HG03378 (cell line): Measurements from ENCODE around the gene GRIN2D.

Experiments
- ATAC-seq: cut with Tn5 transposase; IDR thresholded peaks from one replicate; pipeline ENCODE4 v1.9.1; 2021; ENCODE audit warnings: mild to moderate bottlenecking, moderate library complexity; ENCODE audit not compliant: unreplicated experiment

GRIN2D gene

GRCh38 chr19:48397263-48398101 lies 4.0 kb downstream of the GRIN2D start:
- no peak for ATAC-seq

GRCh38 chr19:48398102-48398374 lies 4.6 kb downstream of the GRIN2D start:
- no peak for ATAC-seq

DNA sequence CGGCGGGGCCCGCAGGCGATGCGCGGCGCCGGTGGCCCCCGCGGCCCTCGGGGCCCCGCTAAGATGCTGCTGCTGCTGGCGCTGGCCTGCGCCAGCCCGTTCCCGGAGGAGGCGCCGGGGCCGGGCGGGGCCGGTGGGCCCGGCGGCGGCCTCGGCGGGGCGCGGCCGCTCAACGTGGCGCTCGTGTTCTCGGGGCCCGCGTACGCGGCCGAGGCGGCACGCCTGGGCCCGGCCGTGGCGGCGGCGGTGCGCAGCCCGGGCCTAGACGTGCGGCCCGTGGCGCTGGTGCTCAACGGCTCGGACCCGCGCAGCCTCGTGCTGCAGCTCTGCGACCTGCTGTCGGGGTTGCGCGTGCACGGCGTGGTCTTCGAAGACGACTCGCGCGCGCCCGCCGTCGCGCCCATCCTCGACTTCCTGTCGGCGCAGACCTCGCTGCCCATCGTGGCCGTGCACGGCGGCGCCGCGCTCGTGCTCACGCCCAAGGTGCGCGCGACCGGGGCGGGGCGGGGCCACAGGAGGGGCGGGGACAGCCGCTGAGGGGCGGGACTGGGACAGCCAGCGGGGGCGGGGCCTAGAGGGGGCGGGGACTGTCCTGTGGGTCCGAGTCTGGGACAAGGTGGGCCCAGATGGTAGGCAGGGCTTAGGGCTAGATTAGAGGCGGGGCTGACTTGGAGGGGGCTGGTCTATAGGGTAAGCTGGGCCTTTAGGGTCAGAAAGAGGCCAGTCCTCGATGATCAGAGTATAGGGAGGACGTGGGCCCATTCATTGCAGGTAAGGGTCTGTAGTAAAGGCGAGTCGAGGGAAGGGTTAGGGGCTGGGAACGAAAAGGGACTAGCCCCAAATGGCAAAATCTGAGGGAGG lies 5.1 kb downstream of the GRIN2D start:
- ATAC-seq: no peak

DNA sequence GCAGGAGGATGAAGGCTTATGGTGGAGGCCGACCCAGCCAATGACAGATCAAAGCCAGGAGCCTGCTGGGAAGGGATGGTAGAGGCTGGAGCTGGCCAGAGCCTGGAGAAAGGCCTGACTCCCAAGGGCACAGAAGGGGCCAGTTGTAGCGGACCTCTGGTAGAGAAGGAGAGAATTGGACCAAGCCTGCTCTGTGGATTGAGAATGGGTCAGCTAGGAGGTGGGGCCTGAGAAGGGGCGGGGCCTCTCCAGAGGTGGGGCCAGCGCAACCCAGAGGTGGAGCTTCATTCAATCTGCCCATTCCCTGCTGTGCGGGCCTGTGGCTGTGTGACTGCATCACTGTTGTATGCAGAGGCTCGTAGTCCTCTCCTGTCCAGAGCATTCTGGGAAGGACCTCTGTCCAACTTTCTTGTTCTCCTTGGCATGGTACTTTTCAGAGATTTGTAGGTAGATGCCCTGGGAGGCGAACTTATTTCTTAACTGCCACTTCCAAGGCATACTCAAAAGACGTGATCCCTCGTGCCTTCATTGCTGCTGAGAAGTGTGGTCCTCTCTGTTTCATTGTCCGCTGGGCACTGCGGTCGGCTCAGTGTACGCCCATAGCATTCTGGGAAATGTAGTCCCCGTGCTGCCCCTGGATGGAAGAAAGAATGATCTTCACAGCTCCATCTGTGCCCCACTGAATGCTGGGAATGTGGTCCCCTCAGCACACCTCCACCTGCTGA lies 6.7 kb downstream of the GRIN2D start:
- no peak for ATAC-seq

DNA sequence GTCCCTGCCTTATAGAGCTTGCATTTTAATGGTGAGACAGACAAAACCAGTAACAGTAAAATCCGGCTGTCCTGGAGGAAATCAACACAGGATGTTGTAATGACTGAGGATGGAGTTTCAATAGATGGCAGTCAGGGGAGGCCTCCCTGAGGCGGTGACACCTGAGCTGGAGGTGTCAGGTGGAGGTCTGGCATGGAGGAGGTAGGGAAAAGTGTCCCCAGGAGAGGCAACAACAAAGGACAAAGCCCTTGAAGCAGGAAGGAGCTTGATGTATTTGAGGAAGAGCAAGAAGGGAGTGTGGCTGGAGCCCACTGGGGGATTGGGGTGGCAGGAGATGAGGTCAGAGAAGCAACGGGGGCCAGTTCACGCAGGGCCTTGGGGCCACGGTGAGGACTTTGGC lies 7.8 kb downstream of the GRIN2D start:
- ATAC-seq: no peak

DNA sequence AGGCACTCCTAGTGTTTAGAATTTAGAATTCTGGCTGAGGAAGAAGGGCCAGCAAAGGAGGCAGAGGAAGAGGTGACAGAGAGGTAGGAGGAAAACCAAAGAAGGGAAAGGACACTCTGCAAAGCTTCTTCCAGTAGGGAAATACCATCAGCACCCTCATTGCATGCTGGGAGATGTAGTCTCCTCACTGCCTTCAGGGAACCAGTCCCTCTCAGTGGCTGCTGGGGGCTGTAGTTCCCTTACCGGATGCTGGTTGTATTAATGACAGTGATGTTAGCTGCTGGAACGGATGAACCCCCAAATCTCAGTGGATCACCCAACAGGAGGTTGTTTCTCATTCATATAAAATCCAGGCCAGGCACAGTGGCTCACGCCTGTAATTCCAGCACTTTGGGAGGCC lies 10.1 kb downstream of the GRIN2D start:
- ATAC-seq: no peak

DNA sequence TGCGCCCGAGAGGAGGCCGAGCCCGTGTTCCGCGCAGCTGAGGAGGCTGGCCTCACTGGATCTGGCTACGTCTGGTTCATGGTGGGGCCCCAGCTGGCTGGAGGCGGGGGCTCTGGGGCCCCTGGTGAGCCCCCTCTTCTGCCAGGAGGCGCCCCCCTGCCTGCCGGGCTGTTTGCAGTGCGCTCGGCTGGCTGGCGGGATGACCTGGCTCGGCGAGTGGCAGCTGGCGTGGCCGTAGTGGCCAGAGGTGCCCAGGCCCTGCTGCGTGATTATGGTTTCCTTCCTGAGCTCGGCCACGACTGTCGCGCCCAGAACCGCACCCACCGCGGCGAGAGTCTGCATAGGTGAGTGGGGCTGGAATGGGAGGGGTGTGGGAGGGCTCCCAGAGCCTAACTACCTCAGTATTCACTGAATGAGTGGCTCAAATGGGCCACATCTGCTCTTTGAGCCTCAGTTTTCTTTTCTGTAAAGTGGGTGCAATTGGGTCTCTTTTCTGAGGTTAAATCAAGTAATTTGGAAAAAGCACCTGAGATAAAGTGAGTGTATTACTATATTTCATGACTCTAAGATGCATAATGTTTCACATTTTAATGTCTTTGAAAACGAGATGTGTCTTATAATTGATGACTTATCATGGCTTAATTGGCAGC lies 11.7 kb downstream of the GRIN2D start:
- no peak for ATAC-seq

GRCh38 chr19:48405850-48406249 lies 12.4 kb downstream of the GRIN2D start:
- ATAC-seq: no peak

DNA sequence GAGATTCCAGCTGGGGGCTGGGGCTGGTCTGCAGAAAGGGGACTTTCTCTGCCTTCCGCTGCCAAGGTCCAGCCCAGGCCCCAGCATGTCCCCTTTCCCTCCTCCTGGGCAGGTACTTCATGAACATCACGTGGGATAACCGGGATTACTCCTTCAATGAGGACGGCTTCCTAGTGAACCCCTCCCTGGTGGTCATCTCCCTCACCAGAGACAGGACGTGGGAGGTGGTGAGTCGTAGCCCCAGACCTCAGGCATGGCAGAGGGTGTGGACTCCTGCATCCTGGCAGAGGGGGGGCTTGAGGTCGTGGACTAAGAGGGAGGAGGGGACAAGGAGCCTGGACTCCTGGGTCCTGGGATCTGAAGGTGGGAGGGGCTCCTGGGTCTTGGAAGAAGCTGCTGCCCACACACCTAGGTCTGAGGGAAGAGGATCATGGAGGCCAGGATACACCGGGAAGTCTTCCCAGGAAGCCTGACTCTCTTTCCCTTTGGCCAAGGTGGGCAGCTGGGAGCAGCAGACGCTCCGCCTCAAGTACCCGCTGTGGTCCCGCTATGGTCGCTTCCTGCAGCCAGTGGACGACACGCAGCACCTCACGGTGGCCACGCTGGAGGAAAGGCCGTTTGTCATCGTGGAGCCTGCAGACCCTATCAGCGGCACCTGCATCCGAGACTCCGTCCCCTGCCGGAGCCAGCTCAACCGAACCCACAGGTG lies 20.6 kb downstream of the GRIN2D start:
- ATAC-seq: no peak

GRCh38 chr19:48415395-48415794 lies 21.9 kb downstream of the GRIN2D start:
- ATAC-seq: no peak

DNA sequence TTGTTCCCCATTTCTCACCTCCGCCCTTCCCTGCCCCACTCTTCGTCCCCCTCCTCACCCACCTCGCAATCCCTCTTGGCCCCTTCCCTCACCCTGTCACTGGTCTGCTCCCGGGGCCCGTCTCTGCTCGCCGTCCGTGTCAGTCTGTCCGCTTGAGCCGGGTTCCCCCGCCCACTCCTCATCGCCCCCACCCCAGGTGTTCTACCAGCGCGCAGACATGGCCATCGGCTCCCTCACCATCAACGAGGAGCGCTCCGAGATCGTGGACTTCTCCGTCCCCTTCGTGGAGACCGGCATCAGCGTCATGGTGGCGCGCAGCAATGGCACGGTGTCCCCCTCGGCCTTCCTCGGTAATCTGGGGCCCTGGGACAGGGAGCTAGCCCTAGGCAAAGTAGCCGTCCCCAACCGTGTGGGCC lies 22.3 kb downstream of the GRIN2D start:
- no peak for ATAC-seq

DNA sequence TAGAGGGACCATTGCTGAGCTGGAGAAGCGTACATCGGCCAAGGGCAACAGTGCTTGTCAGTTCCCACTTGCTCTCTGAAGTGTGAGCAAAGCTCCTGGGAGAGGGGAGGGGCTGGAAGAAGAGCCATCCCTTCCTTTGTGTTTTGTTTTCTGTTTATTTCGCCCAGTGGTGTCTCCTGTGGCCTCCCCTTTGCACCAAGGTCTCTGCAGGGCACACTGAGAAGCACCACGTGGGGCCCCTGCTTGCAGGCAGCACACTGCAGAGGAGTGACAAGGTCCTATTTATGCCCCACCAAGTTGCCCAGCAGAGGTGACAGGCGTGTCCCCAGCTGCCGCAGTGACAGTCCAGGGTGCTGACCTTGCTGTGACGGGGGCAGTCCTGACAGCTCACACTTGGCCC lies 24.0 kb downstream of the GRIN2D start:
- no peak for ATAC-seq

DNA sequence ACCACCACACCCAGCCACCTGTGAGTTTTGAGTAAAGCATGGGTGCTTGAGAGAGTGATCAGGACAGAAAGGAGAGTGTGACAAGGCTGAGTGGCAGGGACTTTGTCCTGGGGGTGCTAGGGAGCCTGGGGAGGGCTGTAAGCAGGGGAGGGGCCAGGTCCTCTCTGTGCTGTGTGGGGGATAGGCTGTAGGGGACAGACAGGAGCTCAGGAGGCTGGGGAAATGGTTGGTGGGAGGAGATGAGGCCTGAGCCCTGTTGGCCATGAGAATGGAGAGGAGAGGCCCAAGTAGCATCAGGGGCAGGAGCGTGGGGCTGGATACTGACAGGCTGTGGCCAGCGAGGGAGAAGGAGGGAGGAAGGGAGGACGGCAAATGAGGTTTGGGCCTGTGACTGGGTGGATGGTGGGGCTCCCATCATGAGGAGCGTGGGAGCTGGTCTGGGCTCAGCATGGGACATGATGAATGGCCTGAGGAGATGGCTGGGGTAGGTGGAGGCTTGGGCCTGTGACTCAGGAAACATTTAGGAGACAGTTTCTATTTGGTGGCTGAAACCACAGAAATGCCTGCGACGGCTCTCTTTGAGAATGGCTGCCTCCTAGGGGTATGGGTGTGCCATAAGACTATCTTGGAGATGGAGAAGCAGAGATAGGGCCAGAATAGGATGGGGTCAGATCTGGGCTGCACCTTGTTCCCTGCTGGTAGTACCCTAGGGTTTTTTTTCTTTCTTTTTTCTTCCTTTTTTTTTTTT lies 25.0 kb downstream of the GRIN2D start:
- no peak for ATAC-seq

DNA sequence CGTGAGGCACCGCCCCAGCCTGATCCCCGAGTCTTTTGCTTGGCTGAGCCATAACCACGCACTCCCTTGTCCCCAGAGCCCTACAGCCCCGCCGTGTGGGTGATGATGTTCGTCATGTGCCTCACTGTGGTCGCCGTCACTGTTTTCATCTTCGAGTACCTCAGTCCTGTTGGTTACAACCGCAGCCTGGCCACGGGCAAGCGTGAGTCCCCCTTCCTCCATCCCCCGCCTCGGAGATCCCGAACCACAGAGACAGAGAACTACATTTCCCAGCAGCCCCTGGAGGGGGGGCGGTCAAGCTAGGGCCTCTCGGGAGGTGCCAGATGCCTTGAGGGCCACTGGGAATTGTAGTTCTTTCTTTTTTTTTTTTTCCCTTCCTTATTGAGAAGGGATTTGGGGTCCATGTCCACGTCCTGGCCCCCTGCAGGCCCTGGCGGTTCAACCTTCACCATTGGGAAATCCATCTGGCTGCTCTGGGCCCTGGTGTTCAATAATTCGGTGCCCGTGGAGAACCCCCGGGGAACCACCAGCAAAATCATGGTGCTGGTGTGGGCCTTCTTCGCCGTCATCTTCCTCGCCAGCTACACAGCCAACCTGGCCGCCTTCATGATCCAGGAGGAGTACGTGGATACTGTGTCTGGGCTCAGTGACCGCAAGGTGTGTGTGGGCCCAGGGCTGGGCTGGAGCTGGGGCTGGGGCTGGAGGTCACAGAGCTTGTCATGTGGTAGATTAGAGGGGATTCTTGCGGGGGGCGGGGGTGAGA lies 25.9 kb downstream of the GRIN2D start:
- peak; percentile 66 for ATAC-seq

DNA sequence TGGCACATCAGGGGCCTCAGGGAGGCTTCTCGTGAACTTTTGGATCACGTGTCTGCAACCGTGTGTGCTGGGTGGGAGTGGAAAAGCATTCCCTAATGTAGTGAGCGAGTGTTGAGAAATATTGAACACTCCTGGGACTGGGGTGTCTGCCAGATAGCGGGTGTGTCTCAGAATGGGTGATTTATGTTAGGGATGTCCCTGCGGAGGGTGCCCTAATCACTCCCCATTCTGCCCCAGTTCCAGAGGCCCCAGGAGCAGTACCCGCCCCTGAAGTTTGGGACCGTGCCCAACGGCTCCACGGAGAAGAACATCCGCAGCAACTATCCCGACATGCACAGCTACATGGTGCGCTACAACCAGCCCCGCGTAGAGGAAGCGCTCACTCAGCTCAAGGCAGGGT lies 28.1 kb downstream of the GRIN2D start:
- no peak for ATAC-seq

GRCh38 chr19:48424694-48425219 lies 31.3 kb downstream of the GRIN2D start:
- ATAC-seq: no peak

- no peak for ATAC-seq
Measured at GRCh38 chr19:48428670-48429069, 35.2 kb downstream of the GRIN2D start.

GRCh38 chr19:48433337-48433736 lies 39.9 kb downstream of the GRIN2D start:
- ATAC-seq: no peak

GRCh38 chr19:48436586-48436985 lies 43.1 kb downstream of the GRIN2D start:
- ATAC-seq: no peak
